AG10803 (cell line): Measurements from ENCODE around the gene SCYGR1.
"Not testable (repeated sequence)": the region's sequence is repeated elsewhere in the genome, so short reads cannot be mapped to it uniquely, and the experiment has no call there.

Source experiments
- DNase-seq: peaks from one replicate; pipeline ENCODE4 v3.0.0; 2010; ENCODE audit warnings: low read depth
- H3K4me3 ChIP-seq: 2 replicates; pipeline ENCODE4 v1.5.1; 2011; ENCODE audit warnings: mild to moderate bottlenecking, low read length, control low read depth
- TF ChIP-seq, protein P1 (sequence below): conservative IDR thresholded peaks from 2 replicates; pipeline ENCODE4 v1.5.1; 2011; ENCODE audit warnings: mild to moderate bottlenecking, low read length, control low read depth, inconsistent platforms

SCYGR1 gene

GRCh38 chr2:227370791-227371312, 16.9 kb downstream of the SCYGR1 start:
- TF ChIP-seq, protein P1, sequence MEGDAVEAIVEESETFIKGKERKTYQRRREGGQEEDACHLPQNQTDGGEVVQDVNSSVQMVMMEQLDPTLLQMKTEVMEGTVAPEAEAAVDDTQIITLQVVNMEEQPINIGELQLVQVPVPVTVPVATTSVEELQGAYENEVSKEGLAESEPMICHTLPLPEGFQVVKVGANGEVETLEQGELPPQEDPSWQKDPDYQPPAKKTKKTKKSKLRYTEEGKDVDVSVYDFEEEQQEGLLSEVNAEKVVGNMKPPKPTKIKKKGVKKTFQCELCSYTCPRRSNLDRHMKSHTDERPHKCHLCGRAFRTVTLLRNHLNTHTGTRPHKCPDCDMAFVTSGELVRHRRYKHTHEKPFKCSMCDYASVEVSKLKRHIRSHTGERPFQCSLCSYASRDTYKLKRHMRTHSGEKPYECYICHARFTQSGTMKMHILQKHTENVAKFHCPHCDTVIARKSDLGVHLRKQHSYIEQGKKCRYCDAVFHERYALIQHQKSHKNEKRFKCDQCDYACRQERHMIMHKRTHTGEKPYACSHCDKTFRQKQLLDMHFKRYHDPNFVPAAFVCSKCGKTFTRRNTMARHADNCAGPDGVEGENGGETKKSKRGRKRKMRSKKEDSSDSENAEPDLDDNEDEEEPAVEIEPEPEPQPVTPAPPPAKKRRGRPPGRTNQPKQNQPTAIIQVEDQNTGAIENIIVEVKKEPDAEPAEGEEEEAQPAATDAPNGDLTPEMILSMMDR = no peak
- DNase-seq = peak; percentile 78
- H3K4me3 ChIP-seq = no peak overlapping the region

- TF ChIP-seq, protein P1 = no peak
- H3K4me3 ChIP-seq = no peak overlapping the region
- DNase-seq = no peak
These were observed 17.7 kb downstream of the SCYGR1 start for GRCh38 chr2:227370092-227370491.

GRCh38 chr2:227368574-227368973, 19.2 kb downstream of the SCYGR1 start:
- DNase-seq = no peak
- TF ChIP-seq, protein P1 = no peak
- H3K4me3 ChIP-seq = no peak overlapping the region

- no peak for DNase-seq
- H3K4me3 ChIP-seq = no peak overlapping the region
- TF ChIP-seq, protein P1 = no peak
These were observed 20.3 kb downstream of the SCYGR1 start for GRCh38 chr2:227367427-227367795.

DNA sequence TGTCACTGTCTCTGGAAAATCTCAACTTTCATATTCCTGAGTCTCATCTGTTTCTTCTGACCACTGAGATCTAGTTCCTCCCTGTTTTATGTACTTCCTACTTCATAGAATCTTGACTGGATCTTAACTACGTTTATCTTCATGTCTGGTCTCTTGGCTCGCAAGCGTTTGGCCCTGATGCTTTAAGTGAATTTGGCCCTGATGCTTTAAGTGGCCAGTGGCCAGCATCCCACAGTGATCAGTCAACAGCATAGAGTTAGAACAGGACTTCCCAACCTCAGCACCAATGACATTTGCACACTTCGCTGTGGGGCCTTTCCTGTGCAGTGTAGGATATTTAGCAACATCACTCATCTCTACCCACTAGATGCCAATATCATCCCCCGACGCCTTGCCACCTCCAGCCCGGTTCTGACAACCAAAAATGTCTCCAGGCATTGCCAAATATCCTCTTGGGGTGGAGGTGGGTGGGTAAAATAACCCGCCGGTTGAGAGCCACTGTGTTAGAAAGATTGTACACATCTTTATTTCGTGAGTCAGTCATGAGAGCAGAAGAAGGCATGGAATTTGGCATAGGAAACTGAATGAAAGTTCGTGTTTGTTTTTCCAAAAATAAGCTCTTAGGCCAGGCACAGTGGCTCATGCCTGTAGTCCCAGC, 20.9 kb downstream of the SCYGR1 start:
- TF ChIP-seq, protein P1 = no peak
- H3K4me3 ChIP-seq = no peak overlapping the region
- peak; percentile 92 for DNase-seq

- H3K4me3 ChIP-seq = no peak overlapping the region
- no peak for DNase-seq
- TF ChIP-seq, protein P1 = no peak
These were observed 21.9 kb downstream of the SCYGR1 start for GRCh38 chr2:227365833-227366232.

DNA sequence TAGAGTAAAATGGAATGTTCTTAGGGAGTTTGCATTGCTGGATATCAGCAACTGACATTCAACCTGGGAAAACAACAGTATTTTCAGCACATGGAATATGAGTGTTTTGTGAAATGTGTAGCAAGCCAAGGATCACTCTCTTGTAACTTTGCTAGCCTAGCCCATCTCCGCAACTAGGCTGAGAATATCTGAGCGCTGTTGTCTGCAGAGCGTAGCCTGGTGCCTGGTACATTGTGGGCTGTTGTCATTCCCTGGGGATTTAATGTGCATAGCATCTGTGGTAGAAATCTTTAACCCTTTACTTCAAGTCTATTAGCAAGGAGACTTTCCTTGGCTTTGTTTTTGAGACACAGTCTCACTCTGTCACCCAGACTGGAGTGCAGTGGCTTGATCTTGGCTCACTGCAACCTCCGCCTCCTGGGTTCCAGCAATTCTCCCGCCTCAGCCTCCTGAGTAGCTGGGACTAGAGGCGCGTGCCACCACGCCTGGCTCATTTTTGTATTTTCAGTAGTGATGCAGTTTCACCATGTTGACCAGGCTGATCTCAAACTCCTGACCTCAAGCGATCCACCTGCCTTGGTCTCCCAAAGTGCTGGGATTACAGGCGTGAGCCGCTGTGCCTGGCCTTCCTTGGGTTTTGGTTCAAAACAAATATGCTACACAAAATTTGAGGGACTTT, 23.0 kb downstream of the SCYGR1 start:
- H3K4me3 ChIP-seq = not testable (repeated sequence)
- DNase-seq = peak; percentile 51
